ENCODE measurements around the gene BIK.

GRCh38 chr22:43160497-43161126, 50.1 kb downstream of the BIK start:
- TF ChIP-seq CTCF (IDR thresholded peaks at IDR 0.05), result no peak
- no peak for TF ChIP-seq POLR2AphosphoS5 (IDR thresholded peaks at IDR 0.05; ENCODE audit: insufficient read depth in 1 of 2, low read depth in 1 of 2)

All from vagina (tissue), 2 donors.